ENCODE data around the gene CLUH. TPM values are rescaled to one million over a fixed set of nuclear protein-coding genes. Genes with fewer than 3 reads are reported as not detected.

Gene CLUH
- total RNA-seq, 6 experiments from 2014 or later, result 42.7 to 62.9 (median 48.6) TPM

- Mint-ChIP-seq H3K36me3 (ENCODE audit: low read depth) (peaks cover 20% of the 10 kb centered on the region), H3K9me3 (peaks cover 6% of the 10 kb centered on the region; the same call in 1 of the 2 replicates), H3K4me3 (peak overlapping the region; percentile 33), H3K27me3 (ENCODE audit: insufficient read depth) (peaks cover 34% of the 10 kb centered on the region), H3K27ac (peak overlapping the region; percentile 77), H3K4me1 (ENCODE audit: low read depth) (peaks cover 21% of the 10 kb centered on the region)
- TF ChIP-seq, protein P1, sequence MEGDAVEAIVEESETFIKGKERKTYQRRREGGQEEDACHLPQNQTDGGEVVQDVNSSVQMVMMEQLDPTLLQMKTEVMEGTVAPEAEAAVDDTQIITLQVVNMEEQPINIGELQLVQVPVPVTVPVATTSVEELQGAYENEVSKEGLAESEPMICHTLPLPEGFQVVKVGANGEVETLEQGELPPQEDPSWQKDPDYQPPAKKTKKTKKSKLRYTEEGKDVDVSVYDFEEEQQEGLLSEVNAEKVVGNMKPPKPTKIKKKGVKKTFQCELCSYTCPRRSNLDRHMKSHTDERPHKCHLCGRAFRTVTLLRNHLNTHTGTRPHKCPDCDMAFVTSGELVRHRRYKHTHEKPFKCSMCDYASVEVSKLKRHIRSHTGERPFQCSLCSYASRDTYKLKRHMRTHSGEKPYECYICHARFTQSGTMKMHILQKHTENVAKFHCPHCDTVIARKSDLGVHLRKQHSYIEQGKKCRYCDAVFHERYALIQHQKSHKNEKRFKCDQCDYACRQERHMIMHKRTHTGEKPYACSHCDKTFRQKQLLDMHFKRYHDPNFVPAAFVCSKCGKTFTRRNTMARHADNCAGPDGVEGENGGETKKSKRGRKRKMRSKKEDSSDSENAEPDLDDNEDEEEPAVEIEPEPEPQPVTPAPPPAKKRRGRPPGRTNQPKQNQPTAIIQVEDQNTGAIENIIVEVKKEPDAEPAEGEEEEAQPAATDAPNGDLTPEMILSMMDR (IDR thresholded peaks at IDR 0.05), result no peak
- no peak for DNase-seq
These were observed 24.5 kb downstream of the CLUH start for GRCh38 chr17:2687074-2687418.

DNA sequence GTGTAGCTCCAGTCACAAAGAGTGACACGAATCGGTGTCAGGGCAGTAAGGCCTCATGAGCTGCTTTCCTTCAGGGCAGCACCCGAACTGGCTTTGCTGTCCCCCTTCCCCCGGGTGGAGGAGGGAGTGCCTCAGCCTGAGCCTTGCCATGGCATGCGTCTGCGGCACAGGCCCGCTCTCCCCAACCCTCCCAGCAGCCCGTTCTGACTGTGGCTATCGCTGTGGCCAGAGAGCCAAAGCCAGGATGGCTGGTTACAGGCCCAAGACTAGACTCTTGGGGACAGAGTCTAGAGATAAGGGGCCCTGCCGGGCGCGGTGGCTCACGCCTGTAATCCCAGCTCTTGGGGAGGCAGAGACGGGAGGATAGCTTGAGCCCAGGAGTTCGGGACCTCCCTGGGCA lies 25.9 kb downstream of the CLUH start:
- H3K36me3 Mint-ChIP-seq (ENCODE audit: low read depth), result peaks cover 30% of the 10 kb centered on the region
- TF ChIP-seq, protein P1 (IDR thresholded peaks at IDR 0.05), result no peak
- H3K4me1 Mint-ChIP-seq (ENCODE audit: low read depth), result peaks cover 21% of the 10 kb centered on the region
- H3K9me3 Mint-ChIP-seq, result peaks cover 6% of the 10 kb centered on the region; the same call in 1 of the 2 replicates
- peak overlapping the region; percentile 42 for H3K27ac Mint-ChIP-seq
- DNase-seq, result no peak
- H3K4me3 Mint-ChIP-seq, result no peak overlapping the region; the same call in 1 of the 2 replicates
- peaks cover 33% of the 10 kb centered on the region for H3K27me3 Mint-ChIP-seq (ENCODE audit: insufficient read depth)

DNA sequence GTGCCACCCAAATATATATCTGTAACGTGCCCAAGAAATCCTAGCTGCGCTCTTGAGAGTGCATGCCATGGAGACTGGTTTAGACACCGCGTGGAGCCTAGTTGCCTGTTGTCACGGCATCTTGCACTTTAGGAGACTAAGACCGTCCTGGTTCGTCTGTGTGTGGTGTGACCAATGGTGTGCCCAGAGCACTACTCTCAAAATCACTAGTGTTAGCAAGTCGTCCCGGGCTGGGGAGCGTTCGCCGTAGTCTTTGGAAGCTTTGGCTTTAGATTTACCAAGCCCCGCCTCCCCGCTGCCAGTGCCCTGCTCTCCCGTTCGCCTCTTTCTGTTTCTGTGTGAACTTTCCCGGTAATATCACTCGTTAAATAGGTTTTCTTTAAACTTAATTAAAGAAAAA lies 27.0 kb downstream of the CLUH start:
- Mint-ChIP-seq H3K4me3 (no peak overlapping the region; the same call in 1 of the 2 replicates), H3K4me1 (ENCODE audit: low read depth) (peaks cover 21% of the 10 kb centered on the region), H3K27me3 (ENCODE audit: insufficient read depth) (peaks cover 26% of the 10 kb centered on the region), H3K9me3 (peaks cover 6% of the 10 kb centered on the region; the same call in 1 of the 2 replicates), H3K27ac (peak overlapping the region; percentile 62; the same call in 1 of the 2 replicates), H3K36me3 (ENCODE audit: low read depth) (peaks cover 42% of the 10 kb centered on the region)
- TF ChIP-seq, protein P1 (IDR thresholded peaks at IDR 0.05), result no peak
- DNase-seq, result no peak

GRCh38 chr17:2683912-2684311 lies 27.7 kb downstream of the CLUH start:
- Mint-ChIP-seq H3K27me3 (ENCODE audit: insufficient read depth) (peaks cover 23% of the 10 kb centered on the region), H3K36me3 (ENCODE audit: low read depth) (peaks cover 48% of the 10 kb centered on the region), H3K4me3 (no peak overlapping the region), H3K27ac (peak overlapping the region; percentile 62), H3K9me3 (peaks cover 1% of the 10 kb centered on the region; the same call in 1 of the 2 replicates), H3K4me1 (ENCODE audit: low read depth) (peaks cover 21% of the 10 kb centered on the region)
- no peak for DNase-seq
- TF ChIP-seq, protein P1 (IDR thresholded peaks at IDR 0.05), result no peak

DNA sequence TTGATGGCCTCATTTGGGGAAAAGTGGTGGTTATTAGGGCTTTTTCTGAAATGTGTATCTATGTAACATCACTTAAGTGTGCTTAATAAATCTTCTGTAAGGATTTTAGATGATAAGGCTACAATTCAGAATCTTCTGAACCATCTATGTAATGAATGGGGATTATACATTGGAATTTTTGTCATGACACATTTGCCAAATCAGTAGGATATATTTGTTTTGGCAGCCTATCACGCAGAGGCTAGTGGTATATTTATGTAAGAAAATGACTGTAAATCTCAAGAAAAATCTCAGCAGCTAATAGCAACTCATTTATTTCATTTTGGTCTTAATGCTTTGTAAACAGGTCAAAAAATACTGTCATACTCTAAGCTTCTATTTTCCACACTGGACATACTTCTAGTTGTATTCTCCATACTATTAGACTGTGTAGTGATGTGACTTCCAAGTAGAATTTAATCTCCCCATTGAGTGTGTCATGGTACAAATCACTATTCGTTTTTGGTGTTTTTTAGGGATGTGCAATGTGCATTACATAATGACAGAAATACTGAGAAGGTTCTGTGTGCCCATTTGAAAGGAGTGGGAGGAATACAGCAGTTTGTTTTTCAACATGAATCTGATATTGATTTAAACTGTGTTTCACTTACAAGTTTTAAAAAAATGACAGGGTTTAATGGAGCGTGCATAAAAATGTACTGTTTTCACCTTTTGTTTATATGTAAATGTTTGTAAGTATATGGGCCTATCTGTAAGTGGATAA lies 29.2 kb downstream of the CLUH start:
- Mint-ChIP-seq H3K4me3 (no peak overlapping the region), H3K9me3 (no peaks in the 10 kb centered on the region; the same call in 1 of the 2 replicates), H3K36me3 (ENCODE audit: low read depth) (peaks cover 49% of the 10 kb centered on the region), H3K27me3 (ENCODE audit: insufficient read depth) (peaks cover 7% of the 10 kb centered on the region), H3K4me1 (ENCODE audit: low read depth) (peaks cover 16% of the 10 kb centered on the region), H3K27ac (no peak overlapping the region)
- TF ChIP-seq, protein P1 (IDR thresholded peaks at IDR 0.05), result no peak
- DNase-seq, result no peak
